GM11168 (cell line): ENCODE results near the gene PUS10.

Experiments
- in situ Hi-C: fragments of 300-500 bp; cut with MboI; formaldehyde crosslinking; loops from one replicate; pipeline ENCODE4 v1.12.0; 2022; ENCODE audit warnings: low sequenced_read_pairs; ENCODE audit not compliant: unreplicated experiment

The PUS10 gene

DNA sequence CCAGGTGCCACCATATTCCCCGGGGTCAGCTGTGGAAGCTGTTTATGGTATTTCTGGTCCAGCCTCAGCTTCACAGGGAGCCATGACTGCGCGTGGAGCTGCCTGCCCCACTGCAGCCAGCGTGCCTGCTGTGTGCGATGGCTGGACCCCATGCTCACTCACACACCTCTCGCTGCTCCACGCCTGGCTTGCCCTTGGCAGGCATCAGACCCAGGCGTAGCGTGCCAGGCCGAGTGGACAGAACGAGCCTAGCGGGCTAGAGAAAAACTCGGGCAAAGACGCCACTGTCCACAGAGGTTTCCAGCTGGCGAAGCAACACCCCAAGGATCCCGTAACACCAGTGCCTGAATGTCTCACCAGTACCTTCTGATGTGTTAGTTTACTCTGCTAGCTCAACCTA, 43.4 kb downstream of the PUS10 start:
- in situ Hi-C loops = no loop called here

DNA sequence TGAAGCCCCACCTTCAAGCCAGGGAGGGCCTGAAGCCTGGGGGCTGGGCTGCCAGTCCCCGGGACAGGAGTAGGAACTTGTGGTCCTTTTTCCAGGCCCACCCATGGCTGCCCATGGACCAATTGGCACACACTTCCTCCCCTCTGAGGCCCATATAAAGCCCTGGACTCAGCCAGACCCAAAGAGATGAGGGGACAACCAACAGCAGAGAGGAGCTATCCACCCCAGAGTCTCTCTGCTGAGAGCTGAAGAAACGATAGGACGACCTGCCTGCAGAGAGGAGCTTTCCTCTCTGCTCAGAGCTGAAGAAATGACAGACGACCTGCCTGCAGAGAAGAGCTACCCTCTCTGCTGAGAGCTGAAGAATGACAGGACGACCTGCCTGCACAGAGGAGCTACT, 44.4 kb downstream of the PUS10 start:
- in situ Hi-C loops = no loop called here

DNA sequence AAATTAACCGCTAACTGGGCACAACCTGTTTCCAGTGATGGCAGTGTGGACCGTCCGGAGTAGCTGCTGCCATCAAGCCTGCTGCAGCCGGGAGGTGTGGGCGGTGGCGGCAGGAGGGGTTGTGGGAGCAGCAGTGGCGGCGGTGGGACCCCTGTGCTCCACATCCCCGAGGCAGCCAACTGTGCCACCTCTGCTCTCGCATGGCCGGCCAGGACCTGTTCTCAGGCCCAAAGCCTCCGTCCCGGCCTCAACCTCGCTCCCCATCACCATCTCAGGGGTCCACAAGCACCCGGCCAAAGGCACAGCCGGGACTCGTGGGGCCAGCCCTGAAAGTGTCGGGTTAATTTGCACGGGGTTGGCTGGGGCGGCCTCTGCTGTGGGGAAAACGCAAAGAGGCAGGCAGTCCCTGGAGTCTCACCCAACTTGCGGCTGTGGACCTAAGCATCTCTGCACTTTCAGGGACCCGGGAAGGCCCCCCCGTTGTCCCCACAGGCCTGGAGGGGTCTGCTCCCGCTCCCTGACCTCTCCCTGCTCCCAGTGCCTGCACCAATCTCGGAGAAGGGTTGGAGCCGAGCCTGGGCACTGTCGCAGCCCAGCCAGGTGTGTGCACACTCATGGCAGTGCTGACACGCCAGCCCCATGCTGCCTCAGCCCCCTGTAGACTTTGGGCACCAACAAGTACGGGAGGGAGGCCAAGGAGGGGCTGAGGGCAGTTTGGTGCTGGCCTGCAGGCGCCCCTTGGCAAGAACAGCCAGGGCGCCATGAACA, 45.0 kb downstream of the PUS10 start:
- in situ Hi-C loops = no loop called here

DNA sequence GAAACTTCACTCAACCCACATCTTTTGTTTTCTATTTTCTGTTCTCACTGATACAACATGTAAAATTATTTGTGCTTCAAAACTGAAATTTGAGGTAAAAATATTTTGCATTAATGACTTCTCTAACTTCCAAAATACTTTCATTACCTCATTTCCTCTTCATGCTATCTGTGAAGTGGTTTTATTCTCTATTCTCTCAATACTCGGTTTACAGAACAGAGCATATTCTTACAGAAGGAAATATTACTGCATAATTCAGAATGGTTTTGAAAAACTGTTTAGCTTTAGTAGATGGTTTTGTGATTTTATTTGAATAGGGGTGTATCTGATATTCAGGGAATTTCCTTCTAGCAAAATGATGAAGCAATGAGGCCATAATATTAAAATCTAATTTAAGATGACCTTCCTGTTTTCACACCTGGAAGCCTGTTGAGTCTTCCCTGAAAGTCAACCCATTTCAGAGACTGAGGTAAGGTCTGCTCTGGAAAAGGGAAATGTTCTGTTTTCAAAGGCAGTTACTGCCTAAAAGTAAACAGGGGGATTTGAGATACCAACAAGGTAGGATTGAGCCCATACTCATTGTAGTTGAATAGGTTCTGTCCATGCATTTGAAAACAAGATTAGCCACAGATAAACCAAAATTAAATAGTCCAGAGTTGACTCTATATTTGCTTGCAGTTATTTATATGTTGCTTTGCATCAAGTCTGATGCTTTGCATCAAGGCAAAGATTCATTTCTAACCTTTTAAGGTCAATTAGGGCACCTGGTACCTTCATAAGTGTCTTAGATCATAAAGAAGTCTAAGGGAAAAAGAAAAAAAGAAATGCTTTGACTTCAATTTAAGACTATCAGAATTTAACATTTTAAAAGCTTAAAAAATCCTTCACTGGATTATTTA, 51.3 kb downstream of the PUS10 start:
- in situ Hi-C loops = no loop called here

DNA sequence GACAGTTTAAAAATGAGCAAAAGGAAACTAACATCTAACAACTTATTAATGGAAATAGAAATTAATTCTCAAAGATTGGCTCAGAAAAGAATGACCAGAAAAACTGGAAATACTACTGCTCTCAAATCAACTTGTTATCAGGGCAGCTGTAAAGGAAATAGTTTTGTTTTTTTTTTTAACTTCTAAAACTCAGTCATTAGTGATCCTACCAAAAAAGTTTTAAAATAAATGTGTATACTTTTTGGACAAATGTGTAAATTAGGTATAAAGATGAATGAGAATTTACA, 52.6 kb downstream of the PUS10 start:
- in situ Hi-C loops = no loop called here

DNA sequence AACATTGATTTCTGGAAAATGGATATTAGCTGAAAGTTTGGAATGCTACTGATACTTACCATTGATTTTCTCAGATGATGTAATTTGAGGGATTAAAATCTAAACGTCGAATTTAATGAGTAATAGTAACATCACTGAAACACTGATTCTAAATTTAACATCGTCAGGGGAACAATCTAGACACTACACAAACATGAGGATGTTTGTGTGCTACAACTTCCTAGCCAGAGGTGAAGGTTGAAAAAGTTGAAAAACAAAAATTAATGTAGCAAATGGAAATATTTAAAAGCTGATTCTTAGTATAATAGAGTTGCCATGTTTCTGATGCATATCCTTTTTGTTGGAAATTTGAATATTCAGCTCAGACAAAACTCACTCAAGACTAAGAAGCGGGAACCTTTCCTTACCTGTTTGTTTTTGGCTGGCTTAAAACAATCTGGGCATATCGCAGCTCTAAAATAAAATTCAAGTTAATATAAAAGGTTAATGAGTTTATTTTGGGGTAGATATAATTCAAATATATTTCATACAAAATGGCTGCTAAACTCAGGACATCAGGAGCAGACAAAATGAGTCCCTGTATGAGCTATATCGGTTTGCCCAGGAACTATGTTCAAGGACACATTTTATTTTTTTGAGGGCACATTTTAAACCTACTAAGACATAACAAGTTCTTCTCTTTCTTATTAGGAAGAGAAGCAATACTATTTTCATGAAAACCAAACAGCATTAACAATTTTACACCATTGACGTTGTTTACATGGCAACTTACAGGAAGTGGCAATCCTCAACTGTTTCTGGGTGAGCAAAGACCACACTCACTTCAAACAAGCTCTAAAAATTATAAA, 53.2 kb downstream of the PUS10 start:
- in situ Hi-C loops = no loop called here

DNA sequence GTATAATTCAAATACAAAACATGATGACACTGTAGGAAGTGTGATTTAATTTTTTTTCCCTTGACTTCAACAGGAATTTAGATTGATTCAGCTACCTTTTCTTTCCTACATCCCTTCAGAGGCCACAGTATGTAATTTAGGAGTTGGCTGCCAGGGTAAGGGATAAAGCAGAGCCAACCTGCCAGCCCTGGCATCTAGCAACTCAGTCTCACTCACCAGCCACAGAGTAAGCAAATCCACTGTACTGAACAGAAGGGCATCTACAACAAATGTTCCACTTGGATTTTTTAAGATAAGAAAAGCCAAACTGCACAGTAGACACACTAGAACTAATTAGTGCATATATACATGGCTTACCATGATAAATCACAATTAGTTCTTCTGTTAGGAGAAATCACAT, 54.9 kb downstream of the PUS10 start:
- in situ Hi-C loops = no loop called here

DNA sequence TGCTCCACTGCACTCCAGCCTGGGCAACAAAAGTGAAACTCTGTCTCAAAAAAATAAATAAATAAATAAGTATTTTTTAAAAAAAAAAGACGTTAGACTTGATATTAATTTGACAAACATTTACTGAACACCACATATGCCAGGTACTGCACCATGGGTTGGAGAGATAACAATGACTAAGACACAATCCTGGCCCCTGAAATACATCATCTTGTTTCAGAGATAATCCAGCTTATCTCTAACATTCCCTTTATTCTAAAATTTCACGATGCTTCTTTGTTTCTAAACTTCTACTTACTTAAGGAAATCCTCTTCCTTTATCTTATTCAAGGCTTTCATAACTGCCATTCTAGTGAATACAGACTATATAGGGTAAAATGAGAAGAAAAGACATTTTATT, 55.5 kb downstream of the PUS10 start:
- in situ Hi-C loops = no loop called here

DNA sequence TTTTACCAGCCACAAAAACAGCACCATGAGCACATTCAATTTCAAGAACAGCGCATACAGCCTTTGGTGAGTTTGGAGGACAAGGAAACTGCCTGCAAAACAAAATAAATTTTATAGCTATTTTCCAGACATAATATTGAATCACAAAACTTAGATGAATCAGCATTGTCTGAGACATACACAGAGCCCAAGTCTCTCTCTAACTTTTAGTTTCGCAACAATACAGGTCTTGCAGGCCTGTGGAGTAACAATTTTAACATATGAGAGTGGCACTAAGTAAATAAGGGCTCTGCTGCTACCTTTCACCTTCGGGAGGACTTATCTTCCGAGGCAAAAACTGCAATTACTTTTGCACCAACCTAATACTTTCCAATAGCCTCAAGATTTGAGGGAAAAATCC, 56.6 kb downstream of the PUS10 start:
- in situ Hi-C loops = no loop called here

DNA sequence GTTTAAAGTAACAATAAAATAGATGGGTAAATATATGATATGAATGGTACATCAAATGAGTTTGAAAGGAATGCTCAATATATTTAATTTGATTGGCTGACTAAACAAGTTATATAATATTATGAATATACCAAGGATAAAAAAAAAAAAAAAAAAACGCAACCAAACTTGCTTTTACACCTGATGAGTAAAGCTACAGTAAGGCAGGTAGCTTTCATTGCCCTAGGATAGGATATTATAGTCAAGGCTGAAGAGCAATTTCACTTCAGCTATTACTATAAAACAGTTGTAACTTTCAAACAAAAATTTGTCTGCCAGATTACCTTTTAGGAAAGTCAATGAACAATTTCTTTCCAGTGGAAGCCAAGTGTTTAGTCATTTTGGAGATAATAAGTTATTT, 57.3 kb downstream of the PUS10 start:
- in situ Hi-C loops = no loop called here

DNA sequence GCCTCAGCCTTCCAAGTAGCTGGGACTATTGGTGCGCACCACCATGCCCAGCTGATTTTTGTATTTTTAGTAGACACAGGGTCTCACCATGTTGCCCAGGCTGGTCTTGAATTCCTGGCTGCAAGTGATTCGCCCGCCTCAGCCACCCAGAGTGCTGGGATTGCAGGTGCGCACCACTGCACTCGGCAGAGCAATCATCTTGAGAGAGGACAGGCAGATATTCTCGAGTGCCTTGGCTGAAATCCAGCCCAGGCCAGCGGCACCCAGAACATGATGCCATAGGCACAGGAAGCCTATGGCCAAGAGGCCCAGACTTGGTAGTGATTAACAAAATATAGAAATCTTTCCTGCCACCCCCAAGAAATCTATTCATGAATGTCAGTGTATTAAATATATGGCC, 58.6 kb downstream of the PUS10 start:
- in situ Hi-C loops = no loop called here

DNA sequence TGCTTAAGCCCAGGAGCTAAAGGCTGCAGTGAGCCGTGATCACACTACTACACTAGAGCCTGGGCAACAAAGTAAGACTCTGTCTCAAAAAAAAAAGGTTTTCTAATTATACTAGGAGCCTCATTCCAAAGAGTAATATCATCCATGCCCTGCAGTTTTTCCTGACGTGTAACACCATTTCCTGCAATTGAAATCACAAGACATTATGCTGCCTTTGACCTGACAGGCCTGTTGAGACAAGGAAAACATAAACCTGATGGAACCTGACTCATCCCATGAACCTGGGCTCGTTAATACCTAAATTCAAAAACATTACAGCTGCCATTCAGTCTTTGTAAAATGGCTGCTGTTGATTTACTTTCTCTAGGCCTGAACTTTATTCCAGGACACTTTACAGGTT, 59.3 kb downstream of the PUS10 start:
- in situ Hi-C loops = no loop called here

DNA sequence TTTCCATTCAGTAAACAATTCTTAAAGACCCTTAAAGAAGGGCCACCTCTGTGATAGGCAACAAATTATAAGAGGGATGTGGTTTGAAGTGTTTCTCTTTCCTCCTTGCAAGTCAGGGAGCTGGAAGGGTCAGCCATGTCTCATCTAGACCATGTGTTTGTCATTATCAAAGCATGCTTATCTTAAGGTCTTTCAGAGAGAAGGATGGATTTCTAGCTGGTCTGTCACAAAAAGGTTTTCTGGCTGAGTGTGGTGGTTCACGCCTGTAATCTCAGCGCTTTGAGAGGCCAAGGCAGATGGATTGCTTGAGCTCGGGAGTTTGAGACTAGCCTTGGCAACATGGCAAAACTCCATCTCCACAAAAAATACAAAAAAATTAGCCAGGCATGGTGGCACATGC, 59.7 kb downstream of the PUS10 start:
- in situ Hi-C loops = no loop called here

DNA sequence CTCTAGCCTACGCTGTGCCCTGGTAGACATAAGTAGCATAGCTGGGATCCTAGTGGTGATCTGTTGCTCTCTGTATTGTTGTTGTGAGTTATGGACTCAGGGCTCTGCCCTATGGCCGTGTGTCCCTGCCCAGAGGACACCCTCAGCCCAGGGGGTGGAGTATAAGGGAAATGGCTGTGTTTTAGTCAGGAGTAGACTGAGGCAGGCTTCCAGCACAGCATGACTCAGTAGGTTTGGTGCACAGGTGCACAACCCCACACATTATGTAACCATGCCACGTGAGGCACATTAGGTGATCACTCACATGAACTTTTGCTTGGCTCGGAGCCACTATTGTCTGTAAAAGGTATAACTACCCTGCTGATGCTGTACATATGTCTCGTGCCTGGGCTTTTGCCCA, 60.4 kb downstream of the PUS10 start:
- in situ Hi-C loops = no loop called here

DNA sequence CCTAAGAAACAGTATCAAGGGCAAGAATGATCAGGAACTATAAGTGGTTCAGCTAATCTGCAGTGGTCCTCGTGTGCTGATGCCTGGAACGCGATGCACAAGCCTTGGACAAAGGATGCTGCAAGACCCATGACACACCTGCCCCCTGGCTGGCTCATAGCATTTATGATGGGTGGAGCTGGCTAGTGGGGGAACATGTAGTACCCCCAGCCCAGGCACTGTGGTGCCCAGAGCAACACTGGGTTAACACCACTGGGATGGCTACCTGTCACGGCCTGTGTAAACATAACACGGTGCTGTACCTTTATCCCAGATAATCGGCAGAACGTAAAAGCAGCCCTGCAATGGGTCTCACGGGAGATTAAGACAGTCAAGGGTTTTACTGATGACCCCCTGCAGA, 60.8 kb downstream of the PUS10 start:
- in situ Hi-C loops = no loop called here

DNA sequence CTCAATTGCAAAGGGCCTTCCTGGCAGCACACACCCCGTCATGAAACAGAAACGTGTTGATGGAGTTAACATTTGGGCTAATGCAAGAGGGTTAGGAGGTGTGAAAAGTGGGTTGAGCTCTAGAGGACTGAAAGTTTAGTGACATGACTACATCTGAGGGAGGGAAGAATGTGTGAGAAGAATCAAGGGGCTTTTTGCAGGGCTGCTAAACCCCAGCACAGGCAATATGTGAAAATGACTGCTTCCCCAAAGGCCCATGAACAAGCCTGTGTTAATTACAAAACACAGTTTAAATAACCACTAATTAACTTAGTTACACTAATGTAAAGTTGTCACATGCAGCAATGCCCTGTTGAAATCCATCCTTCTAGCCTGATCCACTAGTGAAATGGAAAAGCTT, 63.9 kb downstream of the PUS10 start:
- in situ Hi-C loops = no loop called here

DNA sequence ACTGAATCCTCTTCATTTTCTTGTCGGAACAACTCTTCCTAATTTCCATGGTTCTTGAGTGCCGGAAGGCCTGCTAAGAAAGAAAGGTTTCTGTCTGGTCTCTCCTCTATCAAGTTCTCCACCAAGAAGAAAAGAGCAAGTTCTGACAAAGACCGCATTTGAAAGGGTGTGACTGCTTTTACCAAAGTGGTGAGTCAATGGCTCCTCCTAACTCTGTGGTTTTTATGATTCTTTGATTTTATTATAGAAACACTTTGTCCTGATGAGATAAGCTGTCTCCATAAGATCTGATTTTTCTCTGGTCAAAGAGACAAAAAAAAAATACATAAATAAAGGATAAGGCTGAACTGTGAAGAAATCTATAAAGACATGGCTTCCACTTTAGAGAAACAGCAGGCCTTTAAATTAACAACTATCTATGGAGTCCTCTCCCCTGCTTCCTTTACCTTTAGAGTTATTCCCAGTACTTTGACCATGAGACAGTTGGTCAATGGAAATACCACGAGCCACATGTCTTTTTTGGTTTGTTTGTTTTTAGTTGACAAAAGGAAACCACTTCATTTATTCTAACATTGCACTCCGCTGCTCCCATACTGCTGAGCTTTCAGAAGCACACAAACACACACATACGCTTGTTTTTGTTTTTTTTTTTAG, 69.0 kb downstream of the PUS10 start:
- in situ Hi-C loops = no loop called here

DNA sequence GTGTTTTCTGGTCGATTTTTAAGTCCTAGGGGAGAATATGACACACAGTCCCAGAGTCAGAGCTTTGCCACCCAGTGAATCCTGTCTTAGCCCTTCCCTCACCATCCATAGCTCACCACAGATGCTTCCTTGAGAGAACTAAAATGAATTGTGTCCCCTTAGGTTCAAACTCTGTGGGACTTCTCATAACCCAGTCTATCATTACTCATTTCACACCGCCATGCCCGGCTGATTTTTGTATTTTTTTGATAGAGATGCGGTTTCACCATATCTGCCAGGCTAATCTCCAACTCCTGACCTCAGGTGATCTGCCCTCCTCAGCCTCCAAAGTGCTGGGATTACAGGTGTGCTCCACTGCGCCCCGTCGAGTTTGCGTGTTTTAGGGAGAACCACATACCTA, 69.9 kb downstream of the PUS10 start:
- in situ Hi-C loops = no loop called here

DNA sequence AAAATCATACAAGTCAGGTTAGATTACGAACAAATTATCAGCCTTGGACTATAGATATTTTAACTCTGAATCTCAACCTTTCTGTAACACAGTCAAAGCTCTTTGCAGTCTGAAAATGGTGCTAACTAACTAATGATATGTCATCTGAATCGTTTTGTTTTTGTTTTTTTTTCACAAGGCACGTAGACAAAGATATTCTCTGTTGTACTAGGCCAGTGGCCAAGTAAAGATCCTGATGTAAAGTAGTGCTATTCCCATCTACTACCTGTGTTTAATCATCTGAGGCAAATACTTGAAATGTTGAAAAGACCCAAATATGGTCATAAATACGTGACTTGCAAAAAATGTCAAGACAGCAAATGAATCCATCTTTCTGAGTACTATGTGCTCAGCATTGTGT, 71.0 kb downstream of the PUS10 start:
- in situ Hi-C loops = no loop called here

DNA sequence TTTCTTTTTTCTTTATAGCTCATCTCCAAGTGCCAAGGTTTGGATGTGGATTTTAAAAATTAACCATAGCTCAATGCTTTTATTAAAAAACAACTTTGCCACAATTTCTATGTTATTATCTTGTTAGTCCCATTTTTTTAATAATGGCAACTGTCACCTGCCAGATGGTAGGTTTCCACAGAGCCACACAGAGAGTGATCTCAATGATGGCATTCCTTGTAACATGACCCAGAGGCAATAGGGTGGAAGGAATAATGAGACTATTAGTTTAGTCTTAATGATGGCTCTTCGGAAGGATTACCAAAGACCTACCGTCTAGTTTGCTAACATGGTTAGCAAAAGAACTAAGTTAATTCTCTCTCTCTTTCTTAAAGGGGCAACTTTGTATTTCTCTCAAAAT, 72.7 kb downstream of the PUS10 start:
- in situ Hi-C loops = no loop called here

DNA sequence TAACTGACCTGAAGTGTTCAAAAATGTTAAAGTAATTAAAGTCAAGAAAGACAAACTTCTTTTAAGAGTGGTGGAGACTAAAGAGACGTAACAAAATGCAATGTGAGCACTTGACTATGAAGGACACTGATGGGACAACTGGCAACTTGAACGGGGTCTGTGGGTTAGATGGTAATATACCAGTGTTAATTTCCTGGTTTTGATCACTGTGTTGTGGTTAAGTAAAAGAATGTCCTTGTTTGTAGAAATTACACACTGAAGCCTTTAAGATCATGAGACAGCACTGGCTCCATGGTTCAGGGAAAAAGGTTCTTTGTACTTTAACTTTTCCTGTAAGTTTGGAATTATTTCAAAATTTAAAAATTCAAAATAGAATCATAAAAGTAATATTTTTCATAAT, 78.4 kb downstream of the PUS10 start:
- in situ Hi-C loops = no loop called here
